ENCODE data around the gene CPT1A.

The CPT1A gene

GRCh38 chr11:68704887-68705286 is 136.8 kb downstream of the CPT1A start:
- peak; percentile 8 for DNase-seq
